Panc1 (cell line): ENCODE measurements around the gene SLCO2A1.

ENCODE experiments used
- POLR2AphosphoS5 ChIP-seq: IDR thresholded peaks from 2 replicates; pipeline ENCODE4 v1.6.1; 2012; ENCODE audit warnings: mild to moderate bottlenecking, low read depth, low read length, moderate library complexity
- SIN3A ChIP-seq: IDR thresholded peaks from 2 replicates; pipeline ENCODE4 v1.6.1; 2012; ENCODE audit warnings: low read depth, mild to moderate bottlenecking, low read length, moderate library complexity, borderline replicate concordance; ENCODE audit not compliant: insufficient read depth
- TCF7L2 ChIP-seq: IDR thresholded peaks from 2 replicates; pipeline ENCODE4 v1.6.1; 2011; ENCODE audit warnings: mild to moderate bottlenecking, low read depth, low read length, inconsistent platforms
- TF ChIP-seq, protein P1 (sequence below): fragments of 450-650 bp; IDR thresholded peaks from 2 replicates; pipeline ENCODE4 v1.5.1; 2017; ENCODE audit warnings: mild to moderate bottlenecking

DNA sequence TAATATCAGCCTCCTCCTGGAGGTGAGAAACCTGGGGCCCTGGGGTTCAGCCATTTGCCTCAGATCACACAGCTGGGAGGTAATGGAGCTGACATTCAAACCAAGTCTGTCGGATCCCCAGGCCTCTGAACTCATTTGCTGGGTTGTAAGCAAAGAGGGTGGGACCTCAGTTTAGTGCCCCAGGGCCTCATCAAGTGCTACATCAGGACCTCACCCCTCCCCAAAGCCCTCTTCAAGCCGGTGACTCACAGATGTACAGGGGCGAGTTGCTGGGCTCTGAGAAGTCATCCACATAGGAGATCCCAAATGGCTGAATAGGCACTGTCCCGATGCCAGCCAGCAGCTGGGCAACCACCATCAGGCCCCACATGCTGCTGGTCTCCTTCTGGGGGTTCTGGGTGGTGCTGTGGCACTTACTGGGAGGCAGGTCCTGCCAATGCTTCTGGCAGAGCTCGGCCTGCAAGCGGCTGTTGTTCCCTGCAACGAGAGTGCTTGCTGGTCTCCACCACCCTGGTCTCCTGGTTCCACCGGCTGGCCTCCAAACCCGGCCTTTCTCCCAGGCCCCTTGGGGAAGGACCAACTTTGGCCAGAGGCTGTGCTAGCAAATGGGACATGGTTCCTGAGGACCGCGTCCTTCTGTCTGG lies 74.9 kb downstream of the SLCO2A1 start:
- TF ChIP-seq, protein P1, sequence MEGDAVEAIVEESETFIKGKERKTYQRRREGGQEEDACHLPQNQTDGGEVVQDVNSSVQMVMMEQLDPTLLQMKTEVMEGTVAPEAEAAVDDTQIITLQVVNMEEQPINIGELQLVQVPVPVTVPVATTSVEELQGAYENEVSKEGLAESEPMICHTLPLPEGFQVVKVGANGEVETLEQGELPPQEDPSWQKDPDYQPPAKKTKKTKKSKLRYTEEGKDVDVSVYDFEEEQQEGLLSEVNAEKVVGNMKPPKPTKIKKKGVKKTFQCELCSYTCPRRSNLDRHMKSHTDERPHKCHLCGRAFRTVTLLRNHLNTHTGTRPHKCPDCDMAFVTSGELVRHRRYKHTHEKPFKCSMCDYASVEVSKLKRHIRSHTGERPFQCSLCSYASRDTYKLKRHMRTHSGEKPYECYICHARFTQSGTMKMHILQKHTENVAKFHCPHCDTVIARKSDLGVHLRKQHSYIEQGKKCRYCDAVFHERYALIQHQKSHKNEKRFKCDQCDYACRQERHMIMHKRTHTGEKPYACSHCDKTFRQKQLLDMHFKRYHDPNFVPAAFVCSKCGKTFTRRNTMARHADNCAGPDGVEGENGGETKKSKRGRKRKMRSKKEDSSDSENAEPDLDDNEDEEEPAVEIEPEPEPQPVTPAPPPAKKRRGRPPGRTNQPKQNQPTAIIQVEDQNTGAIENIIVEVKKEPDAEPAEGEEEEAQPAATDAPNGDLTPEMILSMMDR, result no peak
- TF ChIP-seq TCF7L2 (no peak), POLR2AphosphoS5 (no peak), SIN3A (no peak)
